ENCODE results near the gene RBFOX2.

The RBFOX2 gene

GRCh38 chr22:35864545-35865165 is 164.0 kb downstream of the RBFOX2 start:
- Histone ChIP-seq H3K36me3 (ENCODE audit: insufficient read depth, low read length) (no peaks in the 10 kb centered on the region), H3K4me1 (ENCODE audit: insufficient read depth, low read length) (peaks cover 18% of the 10 kb centered on the region)

GRCh38 chr22:35863432-35863831 is 165.2 kb downstream of the RBFOX2 start:
- Histone ChIP-seq H3K4me1 (ENCODE audit: insufficient read depth, low read length) (peaks cover 22% of the 10 kb centered on the region), H3K9ac (ENCODE audit: low read depth, low read length) (no peak overlapping the region), H3K36me3 (ENCODE audit: insufficient read depth, low read length) (no peaks in the 10 kb centered on the region), H3K9me3 (ENCODE audit: control insufficient read depth, insufficient read depth, low read length) (no peaks in the 10 kb centered on the region)

More at GRCh38 chr22:35864545-35865165, 164.0 kb downstream of the RBFOX2 start:
- Histone ChIP-seq H3K9me3 (ENCODE audit: control insufficient read depth, insufficient read depth, low read length) (no peaks in the 10 kb centered on the region), H3K9ac (ENCODE audit: low read depth, low read length) (no peak overlapping the region)

- Histone ChIP-seq H3K9ac (ENCODE audit: low read depth, low read length) (no peak overlapping the region), H3K4me1 (ENCODE audit: insufficient read depth, low read length) (peaks cover 22% of the 10 kb centered on the region), H3K36me3 (ENCODE audit: insufficient read depth, low read length) (no peaks in the 10 kb centered on the region), H3K9me3 (ENCODE audit: control insufficient read depth, insufficient read depth, low read length) (no peaks in the 10 kb centered on the region)
These were observed 165.9 kb downstream of the RBFOX2 start for GRCh38 chr22:35862697-35863096.

GRCh38 chr22:35861451-35861850 is 167.2 kb downstream of the RBFOX2 start:
- no peaks in the 10 kb centered on the region for H3K36me3 ChIP-seq (ENCODE audit: insufficient read depth, low read length)
- peaks cover 22% of the 10 kb centered on the region for H3K4me1 ChIP-seq (ENCODE audit: insufficient read depth, low read length)
- H3K9me3 ChIP-seq (ENCODE audit: control insufficient read depth, insufficient read depth, low read length) = no peaks in the 10 kb centered on the region
- no peak overlapping the region for H3K9ac ChIP-seq (ENCODE audit: low read depth, low read length)

- Histone ChIP-seq H3K9me3 (ENCODE audit: control insufficient read depth, insufficient read depth, low read length) (no peaks in the 10 kb centered on the region), H3K36me3 (ENCODE audit: insufficient read depth, low read length) (no peaks in the 10 kb centered on the region), H3K4me1 (ENCODE audit: insufficient read depth, low read length) (peaks cover 22% of the 10 kb centered on the region), H3K9ac (ENCODE audit: low read depth, low read length) (no peak overlapping the region)
These were observed 167.8 kb downstream of the RBFOX2 start for GRCh38 chr22:35860837-35861236.

- Histone ChIP-seq H3K9ac (ENCODE audit: low read depth, low read length) (no peak overlapping the region), H3K9me3 (ENCODE audit: control insufficient read depth, insufficient read depth, low read length) (no peaks in the 10 kb centered on the region), H3K4me1 (ENCODE audit: insufficient read depth, low read length) (peaks cover 22% of the 10 kb centered on the region), H3K36me3 (ENCODE audit: insufficient read depth, low read length) (no peaks in the 10 kb centered on the region)
These were observed 168.4 kb downstream of the RBFOX2 start for GRCh38 chr22:35860087-35860733.

- no peaks in the 10 kb centered on the region for H3K9me3 ChIP-seq (ENCODE audit: control insufficient read depth, insufficient read depth, low read length)
- H3K4me1 ChIP-seq (ENCODE audit: insufficient read depth, low read length) = peaks cover under 1% of the 10 kb centered on the region; the same call in 1 of the 2 replicates
- no peak overlapping the region for H3K9ac ChIP-seq (ENCODE audit: low read depth, low read length)
- no peaks in the 10 kb centered on the region for H3K36me3 ChIP-seq (ENCODE audit: insufficient read depth, low read length)
These were observed 174.3 kb downstream of the RBFOX2 start for GRCh38 chr22:35854334-35854733.

- Histone ChIP-seq H3K36me3 (ENCODE audit: insufficient read depth, low read length) (no peaks in the 10 kb centered on the region), H3K4me1 (ENCODE audit: insufficient read depth, low read length) (no peaks in the 10 kb centered on the region; the same call in 1 of the 2 replicates), H3K9me3 (ENCODE audit: control insufficient read depth, insufficient read depth, low read length) (no peaks in the 10 kb centered on the region), H3K9ac (ENCODE audit: low read depth, low read length) (no peak overlapping the region)
These were observed 176.5 kb downstream of the RBFOX2 start for GRCh38 chr22:35852076-35852475.

- Histone ChIP-seq H3K9me3 (ENCODE audit: control insufficient read depth, insufficient read depth, low read length) (no peaks in the 10 kb centered on the region), H3K36me3 (ENCODE audit: insufficient read depth, low read length) (no peaks in the 10 kb centered on the region), H3K4me1 (ENCODE audit: insufficient read depth, low read length) (no peaks in the 10 kb centered on the region; the same call in 1 of the 2 replicates), H3K9ac (ENCODE audit: low read depth, low read length) (no peak overlapping the region)
These were observed 177.8 kb downstream of the RBFOX2 start for GRCh38 chr22:35850831-35851230.

GRCh38 chr22:35846804-35847203 is 181.8 kb downstream of the RBFOX2 start:
- Histone ChIP-seq H3K9ac (ENCODE audit: low read depth, low read length) (no peak overlapping the region), H3K4me1 (ENCODE audit: insufficient read depth, low read length) (peaks cover 10% of the 10 kb centered on the region)

GRCh38 chr22:35844886-35845285 is 183.7 kb downstream of the RBFOX2 start:
- Histone ChIP-seq H3K4me1 (ENCODE audit: insufficient read depth, low read length) (peaks cover 16% of the 10 kb centered on the region), H3K9ac (ENCODE audit: low read depth, low read length) (no peak overlapping the region), H3K9me3 (ENCODE audit: control insufficient read depth, insufficient read depth, low read length) (no peaks in the 10 kb centered on the region), H3K36me3 (ENCODE audit: insufficient read depth, low read length) (no peaks in the 10 kb centered on the region)

More at GRCh38 chr22:35846804-35847203, 181.8 kb downstream of the RBFOX2 start:
- Histone ChIP-seq H3K9me3 (ENCODE audit: control insufficient read depth, insufficient read depth, low read length) (no peaks in the 10 kb centered on the region), H3K36me3 (ENCODE audit: insufficient read depth, low read length) (no peaks in the 10 kb centered on the region)

GRCh38 chr22:35842954-35843353 is 185.7 kb downstream of the RBFOX2 start:
- Histone ChIP-seq H3K36me3 (ENCODE audit: insufficient read depth, low read length) (no peaks in the 10 kb centered on the region), H3K9ac (ENCODE audit: low read depth, low read length) (no peak overlapping the region), H3K9me3 (ENCODE audit: control insufficient read depth, insufficient read depth, low read length) (no peaks in the 10 kb centered on the region), H3K4me1 (ENCODE audit: insufficient read depth, low read length) (peaks cover 26% of the 10 kb centered on the region)

- Histone ChIP-seq H3K4me1 (ENCODE audit: insufficient read depth, low read length) (peaks cover 26% of the 10 kb centered on the region), H3K9ac (ENCODE audit: low read depth, low read length) (no peak overlapping the region), H3K36me3 (ENCODE audit: insufficient read depth, low read length) (no peaks in the 10 kb centered on the region), H3K9me3 (ENCODE audit: control insufficient read depth, insufficient read depth, low read length) (no peaks in the 10 kb centered on the region)
These were observed 186.1 kb downstream of the RBFOX2 start for GRCh38 chr22:35842519-35842913.

- Histone ChIP-seq H3K9me3 (ENCODE audit: control insufficient read depth, insufficient read depth, low read length) (no peaks in the 10 kb centered on the region), H3K36me3 (ENCODE audit: insufficient read depth, low read length) (no peaks in the 10 kb centered on the region), H3K9ac (ENCODE audit: low read depth, low read length) (no peak overlapping the region), H3K4me1 (ENCODE audit: insufficient read depth, low read length) (peaks cover 31% of the 10 kb centered on the region)
These were observed 186.6 kb downstream of the RBFOX2 start for GRCh38 chr22:35841907-35842518.

GRCh38 chr22:35840302-35840739 is 188.3 kb downstream of the RBFOX2 start:
- no peaks in the 10 kb centered on the region for H3K36me3 ChIP-seq (ENCODE audit: insufficient read depth, low read length)
- peaks cover 40% of the 10 kb centered on the region for H3K4me1 ChIP-seq (ENCODE audit: insufficient read depth, low read length)
- H3K9me3 ChIP-seq (ENCODE audit: control insufficient read depth, insufficient read depth, low read length) = no peaks in the 10 kb centered on the region
- H3K9ac ChIP-seq (ENCODE audit: low read depth, low read length) = peak overlapping the region; percentile 84
